GM21360 (cell line): ENCODE results near the gene ROCK1.
"Not testable (repeated sequence)": the region's sequence is repeated elsewhere in the genome, so short reads cannot be mapped to it uniquely, and the experiment has no call there.

ENCODE experiments used
- ATAC-seq: cut with Tn5 transposase; IDR thresholded peaks from one replicate; pipeline ENCODE4 v1.9.1; 2021; ENCODE audit warnings: mild to moderate bottlenecking, moderate library complexity; ENCODE audit not compliant: unreplicated experiment

ROCK1 gene

GRCh38 chr18:21056545-21056944 is 55.1 kb downstream of the ROCK1 start:
- no peak for ATAC-seq

GRCh38 chr18:21054252-21054821 is 57.3 kb downstream of the ROCK1 start:
- no peak for ATAC-seq

DNA sequence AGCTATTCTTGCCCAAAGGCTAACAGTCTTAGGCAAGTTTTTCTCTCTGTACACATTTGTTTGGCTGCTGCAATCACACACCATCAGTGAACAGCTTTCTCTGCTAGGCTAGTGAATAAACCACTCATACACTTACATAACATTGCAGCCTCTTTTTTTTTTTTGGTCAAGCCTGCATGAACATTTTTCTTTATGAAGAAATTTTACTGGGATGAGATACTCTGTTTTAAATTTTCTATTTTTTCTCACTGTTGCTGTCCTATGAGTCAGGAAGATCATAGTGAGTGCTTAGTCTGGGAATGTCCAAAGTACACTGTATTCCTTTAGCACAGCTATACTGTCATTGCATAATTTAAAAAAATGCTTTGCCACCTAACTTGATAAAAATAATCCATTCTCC is 58.5 kb downstream of the ROCK1 start:
- no peak for ATAC-seq

GRCh38 chr18:21052385-21052784 is 59.2 kb downstream of the ROCK1 start:
- ATAC-seq: no peak

DNA sequence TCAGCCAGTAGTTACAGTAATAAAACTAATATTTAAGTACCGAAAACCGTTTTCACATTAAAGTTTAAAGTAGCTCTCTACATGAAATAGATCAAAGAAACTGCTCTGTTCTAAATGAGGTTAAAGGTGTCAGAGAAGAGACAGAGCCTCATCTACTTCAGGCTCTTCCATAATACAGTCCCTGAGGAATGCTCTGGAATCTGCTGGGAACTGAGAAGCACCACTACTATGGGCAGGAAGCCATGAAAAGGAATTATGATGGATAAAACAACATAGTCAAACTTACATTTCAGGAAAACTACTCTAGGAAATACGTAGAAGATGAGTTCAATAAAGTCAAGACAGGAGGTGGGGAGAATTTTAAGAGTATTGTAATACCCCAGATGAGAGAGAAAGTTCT is 60.0 kb downstream of the ROCK1 start:
- no peak for ATAC-seq

DNA sequence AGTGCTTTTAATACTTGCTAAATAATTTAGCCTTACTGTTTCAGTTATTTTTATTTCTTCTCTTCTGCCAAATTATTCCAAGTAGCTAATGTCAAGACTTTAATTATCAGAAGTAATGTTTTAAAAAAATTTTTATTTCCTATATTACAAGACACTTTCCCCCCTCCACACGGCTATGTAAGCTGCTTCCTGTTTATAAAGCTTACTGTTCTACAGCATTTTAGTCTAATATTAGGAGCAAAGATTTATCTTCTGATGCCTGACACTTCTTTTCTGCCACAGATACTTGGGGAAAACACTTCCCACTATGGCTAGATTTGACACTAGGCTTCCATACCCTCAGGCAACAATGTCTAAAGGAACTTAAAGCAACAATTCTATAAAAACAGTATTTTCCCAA is 62.3 kb downstream of the ROCK1 start:
- ATAC-seq: no peak

DNA sequence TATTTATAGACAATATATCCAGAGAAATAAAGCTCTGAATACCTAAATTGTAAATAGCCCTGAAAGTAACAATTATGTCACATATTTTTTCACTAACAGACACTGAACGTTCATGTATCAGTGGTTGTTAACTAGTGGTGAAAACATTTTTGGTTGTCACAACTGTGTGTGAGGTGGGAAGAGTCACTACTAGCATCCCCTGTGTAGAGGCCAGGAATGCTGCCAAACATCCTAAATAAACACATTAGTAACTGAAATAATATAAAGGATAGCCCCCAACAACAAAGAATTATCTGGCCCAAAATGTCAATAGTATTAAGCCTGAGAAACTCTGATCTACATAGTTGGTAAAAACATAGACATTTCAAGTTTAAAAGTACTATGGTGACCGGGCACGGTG is 64.5 kb downstream of the ROCK1 start:
- no peak for ATAC-seq

DNA sequence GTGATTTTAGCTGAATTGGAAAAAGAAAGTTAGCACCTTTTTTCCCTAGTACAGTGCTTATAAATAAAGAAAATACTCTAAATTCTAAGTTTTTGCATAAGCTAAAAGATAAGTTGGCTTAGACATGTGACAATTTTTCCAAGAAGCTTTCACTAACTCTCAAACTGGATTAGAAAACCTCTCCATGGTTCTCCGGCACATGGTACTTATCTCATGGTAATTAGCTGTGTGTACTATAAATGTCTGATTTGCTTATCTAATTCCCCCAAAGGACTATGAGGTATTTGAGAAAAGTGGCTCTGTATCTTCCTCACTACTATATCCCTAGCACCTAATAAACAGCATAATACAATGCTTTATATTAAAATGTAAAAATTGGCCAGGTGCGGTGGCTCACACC is 71.1 kb downstream of the ROCK1 start:
- no peak for ATAC-seq

- ATAC-seq: no peak
These were observed 73.4 kb downstream of the ROCK1 start for GRCh38 chr18:21038201-21038600.

GRCh38 chr18:21031845-21032244 is 79.8 kb downstream of the ROCK1 start:
- no peak for ATAC-seq

DNA sequence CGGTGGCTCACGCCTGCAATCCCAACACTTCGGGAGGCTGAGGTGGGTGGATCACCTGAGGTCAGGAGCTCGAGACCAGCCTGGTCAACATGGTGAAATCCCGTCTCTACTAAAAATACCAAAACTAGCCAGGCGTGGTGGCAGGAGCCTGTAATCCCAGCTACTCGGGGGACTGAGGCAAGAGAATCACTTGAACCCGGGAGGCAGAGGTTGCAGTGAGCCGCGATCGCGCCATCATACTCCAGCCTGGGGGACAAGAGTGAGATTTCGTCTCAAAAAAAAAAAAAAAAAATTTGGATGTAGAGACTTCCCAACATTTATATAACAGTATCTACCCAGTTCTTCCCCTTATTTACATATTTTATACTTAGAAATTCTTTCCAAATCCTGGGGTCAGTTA is 93.4 kb downstream of the ROCK1 start:
- ATAC-seq: not testable (repeated sequence)

- no peak for ATAC-seq
These were observed 99.3 kb downstream of the ROCK1 start for GRCh38 chr18:21012308-21012707.

- ATAC-seq: no peak
These were observed 106.9 kb downstream of the ROCK1 start for GRCh38 chr18:21004726-21005125.

- ATAC-seq: no peak
These were observed 110.9 kb downstream of the ROCK1 start for GRCh38 chr18:21000667-21001066.

DNA sequence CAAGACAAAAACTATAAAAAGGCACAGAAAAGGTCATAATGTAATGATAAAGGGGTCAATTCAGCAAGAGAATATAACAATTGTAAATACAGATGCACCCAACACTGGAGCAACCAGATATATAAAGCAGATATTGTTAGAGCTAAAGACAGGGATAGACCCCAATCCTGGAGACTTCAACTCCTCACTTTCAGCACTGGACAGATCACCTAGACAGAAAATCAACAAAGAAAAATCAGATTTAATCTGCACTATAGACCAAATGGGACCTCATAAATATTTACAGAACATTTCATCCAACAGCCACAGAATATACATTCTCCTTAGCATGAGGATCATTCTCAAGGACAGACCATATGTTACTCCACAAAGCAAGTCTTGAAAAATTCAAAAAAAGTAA is 114.2 kb downstream of the ROCK1 start:
- no peak for ATAC-seq

DNA sequence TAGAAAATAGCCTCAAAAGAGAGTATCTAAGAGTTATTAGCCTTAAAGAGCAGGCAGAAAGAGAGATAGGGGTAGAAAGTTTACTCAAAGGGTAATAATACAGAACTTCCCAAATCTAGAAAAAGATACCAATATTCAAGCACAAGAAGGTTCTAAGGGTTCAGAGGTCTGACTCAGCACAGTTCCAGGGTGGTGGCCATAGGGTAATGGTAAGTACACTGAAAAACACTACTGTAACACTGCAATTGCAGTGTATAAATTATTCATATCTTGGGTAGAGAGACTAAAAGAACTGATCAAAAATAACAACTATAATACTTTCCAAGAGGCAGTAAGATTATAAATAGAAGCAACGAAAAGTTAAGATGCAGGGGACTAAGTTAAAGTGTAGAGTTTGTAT is 115.2 kb downstream of the ROCK1 start:
- ATAC-seq: no peak

GRCh38 chr18:20988726-20989125 is 122.9 kb downstream of the ROCK1 start:
- no peak for ATAC-seq

DNA sequence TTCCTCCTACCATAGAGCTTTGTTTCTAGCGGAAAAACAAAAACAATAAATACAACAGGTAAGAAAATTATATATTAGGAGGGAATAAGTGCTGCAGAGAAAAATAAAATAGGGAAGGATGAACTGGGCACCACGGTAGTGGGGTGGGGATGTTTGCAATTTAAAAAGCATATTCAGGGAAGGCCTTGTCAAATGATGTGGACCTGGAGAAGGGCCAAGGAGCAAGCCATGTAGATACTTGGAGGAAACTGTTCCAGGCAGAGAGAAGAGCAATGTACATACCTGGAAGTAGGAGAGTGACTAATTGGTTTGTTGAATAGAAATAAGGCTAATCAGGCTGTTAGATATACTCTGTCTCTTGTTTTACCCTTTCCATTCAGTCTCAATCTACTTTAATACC is 136.5 kb downstream of the ROCK1 start:
- ATAC-seq: no peak

DNA sequence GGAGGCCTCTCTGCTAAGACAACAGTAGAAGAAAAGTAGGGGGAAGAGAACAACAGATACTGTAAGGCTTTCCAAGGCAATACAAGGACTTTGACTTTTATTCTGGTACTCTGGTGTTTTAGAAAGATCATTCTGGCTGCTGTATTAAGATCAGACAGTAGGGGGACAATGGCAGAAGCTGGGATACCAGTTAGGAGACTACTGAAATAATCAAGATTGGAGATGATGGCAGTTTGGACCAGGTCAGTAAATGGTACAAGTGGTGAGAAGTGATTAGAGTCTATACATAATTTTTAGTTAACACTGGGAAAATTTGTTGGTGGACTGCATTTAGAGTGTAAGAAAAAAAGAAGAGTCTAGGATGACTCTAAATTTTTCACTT is 139.7 kb downstream of the ROCK1 start:
- peak; percentile 64 for ATAC-seq

- ATAC-seq: no peak
These were observed 144.8 kb downstream of the ROCK1 start for GRCh38 chr18:20966795-20967194.

DNA sequence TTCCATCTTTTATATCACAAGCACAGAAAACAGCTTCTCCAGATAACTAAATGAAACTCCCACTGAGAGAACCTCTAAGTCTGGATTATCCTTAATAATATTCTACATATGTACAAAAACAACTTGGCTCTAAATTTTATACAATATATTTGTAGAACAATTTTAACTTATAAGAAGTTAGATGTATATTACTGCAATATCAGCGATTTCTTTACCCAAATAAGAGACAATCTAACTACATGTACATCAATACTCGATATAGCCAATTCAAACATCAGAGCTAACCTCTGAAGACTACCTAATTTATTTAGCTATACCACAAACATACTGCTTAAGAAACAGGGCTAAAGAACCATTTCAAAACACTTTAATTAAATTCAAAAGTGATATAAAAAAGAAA is 148.6 kb downstream of the ROCK1 start:
- no peak for ATAC-seq

DNA sequence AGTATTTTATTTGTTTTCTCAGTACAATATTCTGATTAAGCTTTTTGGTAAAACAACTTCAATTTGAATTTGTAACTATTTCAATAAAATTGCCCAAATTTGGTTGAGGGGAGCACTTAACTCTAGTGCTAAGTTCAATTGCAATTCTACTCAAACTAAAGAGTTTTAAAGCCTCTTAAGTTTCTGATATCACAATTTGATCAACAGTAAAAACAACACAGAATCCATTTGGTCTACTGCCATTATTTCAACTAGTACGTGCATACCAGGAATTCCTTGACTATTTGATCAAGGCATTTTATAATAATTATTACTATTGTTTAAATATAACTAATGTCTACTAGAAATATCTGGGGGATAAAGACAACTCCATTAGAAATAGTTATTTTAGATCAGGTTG is 150.9 kb downstream of the ROCK1 start:
- no peak for ATAC-seq

DNA sequence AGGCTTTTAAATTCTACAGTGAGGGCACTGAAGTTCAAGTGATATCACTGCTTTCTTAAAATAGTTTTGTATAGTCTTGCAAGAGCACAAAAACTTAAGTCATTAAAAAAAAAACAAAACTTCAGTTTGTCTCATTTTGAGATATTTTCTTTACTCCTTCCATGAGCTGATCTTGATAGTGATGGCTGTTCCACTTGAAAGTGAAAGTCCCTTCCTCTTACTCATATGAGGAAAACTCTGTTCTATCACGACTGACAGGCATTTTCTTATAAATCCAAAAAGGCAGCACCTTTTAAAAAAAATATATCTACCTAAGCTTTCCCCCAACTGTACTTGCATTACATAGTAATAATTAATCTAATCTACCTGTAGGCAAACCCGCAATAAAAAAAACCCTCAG is 160.8 kb downstream of the ROCK1 start:
- peak; percentile 65 for ATAC-seq
